Suppressor macrophage treated with lipopolysaccharide for 4 hours (primary cell): ENCODE measurements around the gene TMC4.
A peak's percentile ranks its signal among the peaks of the same experiment; 100 is the strongest.

ENCODE experiments used
- DNase-seq: peaks from one replicate; pipeline ENCODE4 v3.0.0-alpha.2; 2020

TMC4 gene

DNA sequence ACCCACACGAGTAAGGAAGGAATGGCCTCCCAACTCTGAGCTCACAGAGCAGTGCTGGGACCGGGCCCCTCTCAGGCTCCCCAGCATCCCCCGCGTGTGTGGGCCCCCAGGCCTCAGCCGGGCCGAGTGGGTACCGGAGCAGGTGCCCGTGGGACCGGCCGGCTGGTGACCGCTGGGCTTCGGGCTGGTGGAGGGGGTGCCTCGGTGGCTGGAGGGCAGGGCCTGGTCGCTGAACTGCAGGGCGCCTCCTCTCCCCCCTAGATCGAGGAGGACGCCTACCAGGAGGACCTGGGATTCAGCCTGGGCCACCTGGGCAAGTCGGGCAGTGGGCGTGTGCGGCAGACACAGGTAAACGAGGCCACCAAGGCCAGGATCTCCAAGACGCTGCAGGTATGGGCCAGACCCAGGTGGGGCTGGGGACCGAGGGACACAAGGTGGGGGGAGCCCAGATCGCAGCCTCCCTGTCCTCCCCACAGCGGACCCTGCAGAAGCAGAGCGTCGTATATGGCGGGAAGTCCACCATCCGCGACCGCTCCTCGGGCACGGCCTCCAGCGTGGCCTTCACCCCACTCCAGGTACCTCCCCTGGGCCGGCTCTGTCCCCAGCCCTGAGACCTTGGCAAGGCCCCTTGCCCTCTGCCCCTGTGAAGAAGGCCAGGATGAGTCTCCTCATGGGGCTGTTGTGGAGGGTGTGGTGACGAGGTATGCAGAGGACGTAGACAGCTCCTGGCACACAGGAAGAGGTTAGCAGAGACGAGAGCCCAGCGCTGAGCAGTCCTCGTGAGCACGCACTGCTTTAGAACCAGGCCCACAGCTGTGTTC lies 44.0 kb downstream of the TMC4 start:
- DNase-seq: no peak

DNA sequence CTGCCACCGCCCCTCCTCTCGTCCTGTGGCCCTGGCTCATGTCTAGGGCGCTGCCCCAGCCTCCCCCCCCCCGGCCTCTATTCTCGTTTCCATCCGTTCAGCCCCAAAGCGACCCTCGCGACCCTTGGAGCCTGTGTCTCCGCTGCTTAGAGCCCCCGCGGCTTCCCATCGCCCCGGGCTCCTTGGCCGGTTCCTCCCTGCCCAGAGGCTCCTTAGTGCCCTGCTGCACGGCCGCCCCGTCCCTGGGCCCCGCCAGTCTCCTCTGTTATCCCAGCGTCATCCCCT lies 44.6 kb downstream of the TMC4 start:
- no peak for DNase-seq

DNA sequence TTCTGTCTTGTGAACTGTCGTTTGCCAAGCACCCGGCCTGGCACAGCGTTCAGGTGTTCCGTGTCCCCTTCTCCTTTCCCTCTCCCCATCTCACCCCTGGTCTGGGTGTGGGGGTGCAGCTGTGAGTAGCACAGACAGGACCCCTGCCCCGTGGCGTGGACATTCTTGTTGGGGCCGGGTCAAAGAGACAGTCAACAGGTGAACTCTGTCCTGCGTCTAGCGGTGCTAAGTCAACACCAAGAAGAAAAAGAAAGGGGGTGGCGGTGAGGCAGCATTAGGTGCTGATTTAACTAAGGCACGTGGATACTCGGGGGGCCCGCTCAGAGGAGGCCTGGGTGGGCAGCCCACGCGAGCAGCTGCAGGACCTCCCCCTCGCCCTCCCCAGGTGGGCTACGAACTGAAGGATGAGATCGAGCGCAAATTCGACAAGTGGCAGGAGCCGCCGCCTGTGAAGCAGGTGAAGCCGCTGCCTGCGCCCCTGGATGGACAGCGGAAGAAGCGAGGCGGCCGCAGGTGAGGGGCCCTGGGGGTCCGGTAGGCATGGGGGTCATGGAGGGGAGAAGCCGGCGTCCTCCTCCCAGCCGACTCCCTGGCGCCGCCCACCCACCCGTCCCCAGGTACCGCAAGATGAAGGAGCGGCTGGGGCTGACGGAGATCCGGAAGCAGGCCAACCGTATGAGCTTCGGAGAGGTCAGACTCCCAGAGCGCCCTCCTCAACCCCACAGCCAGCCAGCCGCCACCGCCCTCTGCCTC lies 45.1 kb downstream of the TMC4 start:
- DNase-seq: no peak

DNA sequence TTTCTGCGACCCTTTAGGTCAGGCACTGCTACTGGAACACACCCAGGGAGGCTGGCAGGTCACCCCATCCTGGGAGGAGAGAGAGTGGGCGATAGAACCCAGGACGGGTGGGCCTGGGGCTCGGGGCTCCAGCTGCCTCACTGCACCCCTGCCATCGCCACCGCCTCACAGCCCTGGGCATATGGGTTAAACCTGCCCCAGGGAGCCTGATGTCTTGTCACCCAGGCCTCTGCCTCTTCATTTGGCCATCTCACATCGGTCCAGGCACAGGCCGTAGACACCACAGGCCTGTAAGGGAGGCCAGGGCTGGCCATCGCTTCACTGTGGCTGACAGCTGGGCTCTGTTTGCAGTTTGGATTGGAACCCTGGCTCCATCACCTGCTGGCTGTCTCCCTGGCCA lies 47.2 kb downstream of the TMC4 start:
- DNase-seq: no peak

DNA sequence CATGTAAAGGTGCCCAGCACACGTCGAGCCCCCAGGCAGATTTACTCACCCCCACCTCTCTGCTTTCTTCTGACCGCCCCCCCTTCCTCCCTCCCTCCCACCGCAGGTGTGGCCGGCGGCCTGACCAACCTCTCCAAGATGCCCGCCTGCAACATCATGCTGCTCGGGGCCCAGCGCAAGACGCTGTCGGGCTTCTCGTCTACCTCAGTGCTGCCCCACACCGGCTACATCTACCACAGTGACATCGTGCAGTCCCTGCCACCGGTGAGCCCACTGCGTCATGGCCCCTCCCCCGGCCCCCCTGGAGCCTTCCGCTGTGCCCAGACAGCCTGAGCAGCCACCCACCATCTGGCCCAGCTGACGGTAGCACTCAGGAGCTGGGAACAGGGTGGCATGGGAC lies 48.6 kb downstream of the TMC4 start:
- no peak for DNase-seq

DNA sequence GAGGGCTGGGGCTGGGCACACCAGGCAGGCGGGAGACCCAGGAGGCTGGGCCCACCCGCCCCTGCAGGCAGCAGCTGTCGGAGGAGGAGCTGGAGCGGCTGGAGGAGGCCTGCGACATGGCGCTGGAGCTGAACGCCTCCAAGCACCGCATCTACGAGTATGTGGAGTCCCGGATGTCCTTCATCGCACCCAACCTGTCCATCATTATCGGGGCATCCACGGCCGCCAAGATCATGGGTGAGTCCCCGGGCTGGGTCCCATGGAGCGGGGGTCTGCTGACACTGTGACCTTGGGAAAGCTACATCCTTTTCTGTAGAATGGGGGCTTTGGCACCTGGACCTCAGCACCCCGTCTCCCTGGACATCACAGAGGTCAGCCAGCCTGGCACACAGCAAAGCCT lies 49.3 kb downstream of the TMC4 start:
- DNase-seq: no peak

DNA sequence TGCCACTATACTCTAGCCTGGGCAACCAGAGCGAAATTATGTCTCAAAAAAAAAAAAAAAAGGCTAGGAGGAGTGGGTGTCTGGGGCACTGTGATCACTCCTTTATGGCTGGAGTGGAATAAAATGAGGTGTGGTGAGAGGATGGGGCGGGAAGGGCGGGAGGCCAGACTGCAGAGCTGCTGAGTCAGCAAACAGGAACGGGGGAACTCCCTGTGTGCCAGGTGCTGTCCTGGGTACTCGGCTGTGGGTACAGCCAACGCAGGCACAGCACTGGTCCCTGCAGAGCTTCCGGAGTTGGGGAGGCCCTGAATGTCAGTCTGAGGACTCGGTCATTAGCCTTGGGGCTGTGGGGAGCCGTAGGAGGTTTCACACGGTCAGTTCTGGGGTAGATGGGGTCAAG lies 51.7 kb downstream of the TMC4 start:
- no peak for DNase-seq

DNA sequence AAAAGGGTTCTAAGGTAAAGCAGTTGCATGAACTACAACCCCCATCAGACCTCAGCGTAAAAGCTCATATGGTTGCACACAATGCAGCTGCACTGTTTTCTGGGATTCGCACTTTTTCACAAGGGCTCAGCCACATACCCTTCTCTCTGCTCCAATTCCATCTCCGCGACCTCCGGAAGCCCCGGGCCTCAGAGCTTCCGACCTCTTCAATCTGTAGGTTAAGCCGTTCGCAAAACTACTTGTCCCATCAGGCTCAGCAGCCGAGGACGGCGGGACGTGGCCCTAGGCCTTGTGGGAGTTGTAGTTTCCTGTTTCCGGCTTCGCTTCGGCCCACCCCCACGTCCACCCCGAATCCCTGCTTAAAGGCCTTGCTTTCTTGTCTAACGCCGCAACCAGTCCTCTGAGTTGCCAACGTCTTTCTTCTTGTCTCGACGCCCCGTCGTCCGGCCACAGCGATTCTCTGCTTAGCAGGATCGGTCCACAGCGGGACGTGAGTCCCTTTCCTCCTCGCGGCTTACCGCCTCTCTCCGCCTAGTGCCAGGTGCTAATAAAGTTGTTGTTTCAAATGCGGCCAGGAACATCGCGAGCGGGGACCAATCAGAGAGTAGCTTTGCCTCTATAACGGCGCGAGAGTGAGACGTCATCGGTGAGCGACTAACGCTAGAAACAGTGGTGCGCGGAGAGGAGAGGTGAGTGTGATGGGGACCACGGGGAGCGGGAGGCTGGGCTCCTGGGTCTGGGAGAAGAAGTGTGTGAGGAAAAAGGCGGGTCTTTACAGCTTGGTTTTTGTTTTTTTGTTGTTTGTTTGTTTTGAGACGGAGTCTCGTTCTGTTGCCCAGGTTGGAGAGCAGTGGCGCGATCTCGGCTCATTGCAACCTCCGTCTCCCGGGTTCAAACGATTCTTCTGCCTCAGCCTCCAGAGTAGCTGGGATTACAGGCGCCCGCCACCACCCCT lies 57.6 kb downstream of the TMC4 start, which contains the start of the genes PRPF31 and TFPT:
Gene PRPF31, plus strand, starts transcription at position 646 of the 955 bp plus-strand sequence. CDS start 2,525 bp downstream, outside the sequence.
Gene TFPT, minus strand, starts transcription at position 549 of the 955 bp plus-strand sequence. Its CDS starts 388 bp downstream, at position 161.
- peak; percentile 99 for DNase-seq

DNA sequence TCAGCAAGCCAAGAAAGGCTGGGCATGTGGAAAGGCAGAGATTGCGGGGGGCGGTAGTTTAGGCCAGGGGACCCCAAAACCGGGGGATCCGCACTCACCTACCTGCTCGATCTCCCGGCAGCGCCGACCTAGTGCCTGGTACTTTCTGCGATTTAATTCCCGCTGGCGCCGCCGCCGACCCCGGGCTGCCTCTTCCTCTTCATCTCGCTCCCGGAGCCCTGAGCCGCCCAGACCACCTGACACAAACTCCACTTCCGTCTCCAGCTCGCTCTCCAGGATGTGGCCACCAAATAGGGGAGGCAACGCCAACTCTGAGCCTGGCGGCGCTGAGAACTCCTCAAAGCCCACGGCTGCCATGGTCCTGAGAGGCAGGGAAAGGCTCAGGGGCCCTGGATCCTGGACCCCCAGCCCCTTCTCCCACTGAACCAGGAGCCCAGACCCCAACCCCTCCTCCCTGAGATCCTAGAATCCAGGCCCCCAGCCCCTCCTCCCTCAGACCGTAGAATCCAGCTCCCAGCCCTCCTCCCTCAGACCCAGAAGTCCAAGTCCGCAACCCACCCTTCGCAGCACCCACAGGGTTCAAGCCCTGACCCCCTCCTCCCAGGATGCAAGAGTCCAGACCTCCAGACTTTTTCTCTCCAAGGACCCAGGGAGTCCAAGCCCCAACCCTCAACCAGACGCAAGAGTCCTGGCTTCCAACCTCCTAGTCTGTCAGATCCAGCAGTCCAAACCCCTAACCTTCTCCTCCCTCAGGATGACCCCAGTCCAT lies 58.4 kb downstream of the TMC4 start:
- DNase-seq: peak; percentile 70
